ENCODE data around the gene NIT1.

- TF ChIP-seq CTCF (conservative IDR thresholded peaks at IDR 0.05; ENCODE audit: low read length), result no peak
- no peak for TF ChIP-seq EZH2phosphoT487 (IDR thresholded peaks at IDR 0.05; ENCODE audit: borderline replicate concordance)
Measured at GRCh38 chr1:161164901-161165610, 47.2 kb downstream of the NIT1 start.
